CD8-positive, alpha-beta memory T cell (primary cell): Measurements from ENCODE around the gene DNAH10. TPM values are rescaled to one million over a fixed set of nuclear protein-coding genes. Genes with fewer than 3 reads are reported as not detected.
"Not testable (repeated sequence)": the region's sequence is repeated elsewhere in the genome, so short reads cannot be mapped to it uniquely, and the experiment has no call there.

ENCODE experiments used
- CTCF ChIA-PET: fragments of 350-600 bp; sonication (Branson Sonifier 250); formaldehyde crosslinking; loops from one replicate; lab custom pipeline; 2021; ENCODE audit warnings: antibody characterized with exemption; lab: Charles Lee
- POLR2A ChIA-PET: fragments of 350-600 bp; sonication (Branson Sonifier 250); formaldehyde crosslinking; loops from one replicate; lab custom pipeline; 2021; ENCODE audit warnings: antibody characterized with exemption; lab: Charles Lee
- DNase-seq, 5 donors: peaks; one replicate each; pipeline versions ENCODE4 v3.0.0 to v3.0.0-alpha.2; 2020 to 2022; ENCODE audit warnings: mixed read lengths in 1 of 5
- H3K27ac ChIP-seq: one replicate; pipeline ENCODE4 v1.7.0; 2013; ENCODE audit warnings: low read depth, mild to moderate bottlenecking, low read length, moderate library complexity
- H3K27me3 ChIP-seq: 2 replicates; pipeline ENCODE4 v1.7.0; 2013; ENCODE audit warnings: low read length, mild to moderate bottlenecking; ENCODE audit not compliant: insufficient read depth, poor library complexity, severe bottlenecking
- H3K36me3 ChIP-seq: 2 replicates; pipeline ENCODE4 v1.7.0; 2013; ENCODE audit warnings: mild to moderate bottlenecking, low read length, moderate library complexity; ENCODE audit not compliant: insufficient read depth
- H3K4me1 ChIP-seq: 2 replicates; pipeline ENCODE4 v1.7.0; 2013; ENCODE audit warnings: mild to moderate bottlenecking, low read length, moderate library complexity; ENCODE audit not compliant: insufficient read depth
- H3K4me3 ChIP-seq: 2 replicates; pipeline ENCODE4 v1.7.0; 2013; ENCODE audit warnings: mild to moderate bottlenecking, low read length
- H3K9me3 ChIP-seq: 2 replicates; pipeline ENCODE4 v1.7.0; 2013; ENCODE audit warnings: mild to moderate bottlenecking, low read length
- H3K27ac Mint-ChIP-seq, 8 donors: one replicate each; pipeline ENCODE4 v1.8.0; 2020 to 2021; ENCODE audit warnings: mixed read lengths in 8 of 8, mild to moderate bottlenecking in 6 of 8, inconsistent platforms in 3 of 8, moderate library complexity in 3 of 8
- H3K27me3 Mint-ChIP-seq, 2 donors: one replicate each; pipeline ENCODE4 v1.8.0; 2020 to 2021; ENCODE audit warnings: mixed read lengths in 2 of 2, mild to moderate bottlenecking in 1 of 2, moderate library complexity in 1 of 2
- H3K36me3 Mint-ChIP-seq, 3 donors: one replicate each; pipeline ENCODE4 v1.8.0; 2020 to 2021; ENCODE audit warnings: mixed read lengths in 3 of 3, inconsistent platforms in 1 of 3, mild to moderate bottlenecking in 1 of 3
- H3K4me1 Mint-ChIP-seq, 3 donors: one replicate each; pipeline ENCODE4 v1.8.0; 2020 to 2021; ENCODE audit warnings: mixed read lengths in 3 of 3, inconsistent platforms in 1 of 3, mild to moderate bottlenecking in 1 of 3
- H3K4me3 Mint-ChIP-seq, 7 donors: one replicate each; pipeline ENCODE4 v1.8.0; 2020 to 2021; ENCODE audit warnings: mixed read lengths in 7 of 7, mild to moderate bottlenecking in 6 of 7, moderate library complexity in 4 of 7, inconsistent platforms in 2 of 7
- H3K9me3 Mint-ChIP-seq, 5 donors: one replicate each; pipeline ENCODE4 v1.8.0; 2020 to 2022; ENCODE audit warnings: mixed read lengths in 5 of 5, mild to moderate bottlenecking in 3 of 5, moderate library complexity in 2 of 5, inconsistent platforms in 1 of 5
- polyA plus RNA-seq: library from polyadenylated mRNA; unstranded; fragments of 300-500 nt; fragmentation: Illumina TruSeq; gene quantifications from one replicate; pipeline ENCODE4 v1.2.3, GENCODE V29; 2021
- total RNA-seq, 2 experiments: library from RNA; stranded (reverse); gene quantifications; one replicate each; pipeline ENCODE4 v1.2.3, GENCODE V29; 2021

Gene DNAH10
- total and polyA plus RNA-seq, 3 experiments from 2014 or later = 0.09 to 0.13 TPM; not detected in 1

GRCh38 chr12:123908884-123909725 lies 147.0 kb downstream of the DNAH10 start:
- ChIA-PET CTCF (interaction anchor here (2.0 kb wide), 1 partner anchor 75 kb away, joined by 12 read pairs; no protein-coding TSS in a partner anchor), POLR2A (no interaction called here)
- H3K36me3 ChIP-seq = no peaks in the 10 kb centered on the region
- Mint-ChIP-seq H3K36me3 (no peaks in the 10 kb centered on the region), H3K27me3 (peaks cover 3 to 10% of the 10 kb centered on the region in 2 donors), H3K4me1 (peaks cover 11 to 20% (median 13%) of the 10 kb centered on the region in 3 donors), H3K4me3 (peak overlapping the region in 1 of 7 donors; percentile 37), H3K27ac (peak overlapping the region in 2 of 8 donors; percentile 3 to 78), H3K9me3 (no peaks in the 10 kb centered on the region)
- H3K27me3 ChIP-seq = no peaks in the 10 kb centered on the region
- H3K4me3 ChIP-seq = no peak overlapping the region
- no peak overlapping the region for H3K27ac ChIP-seq
- H3K4me1 ChIP-seq = no peaks in the 10 kb centered on the region
- DNase-seq = no peak
- H3K9me3 ChIP-seq = no peaks in the 10 kb centered on the region

GRCh38 chr12:123910057-123910456 lies 148.0 kb downstream of the DNAH10 start:
- H3K4me1 Mint-ChIP-seq = peaks cover 11 to 20% (median 13%) of the 10 kb centered on the region in 3 donors
- peak overlapping the region in 4 of 8 donors; percentile 34 to 92 (median 56) for H3K27ac Mint-ChIP-seq
- no peaks in the 10 kb centered on the region for H3K36me3 ChIP-seq
- ChIA-PET CTCF (interaction anchor here (0.7 to 2.0 kb wide), 2 partner anchors 74 to 77 kb away, joined by 3 to 12 read pairs; no protein-coding TSS in a partner anchor), POLR2A (no interaction called here)
- H3K36me3 Mint-ChIP-seq = no peaks in the 10 kb centered on the region
- peaks cover 3% of the 10 kb centered on the region in 2 donors for H3K27me3 Mint-ChIP-seq
- H3K27ac ChIP-seq = no peak overlapping the region
- H3K27me3 ChIP-seq = no peaks in the 10 kb centered on the region
- H3K9me3 ChIP-seq = no peaks in the 10 kb centered on the region
- no peaks in the 10 kb centered on the region for H3K9me3 Mint-ChIP-seq
- DNase-seq = no peak
- no peak overlapping the region for H3K4me3 ChIP-seq
- no peak overlapping the region for H3K4me3 Mint-ChIP-seq
- no peaks in the 10 kb centered on the region for H3K4me1 ChIP-seq

GRCh38 chr12:123910761-123911193 lies 148.7 kb downstream of the DNAH10 start:
- CTCF ChIA-PET = interaction anchor here (0.7 to 2.0 kb wide), 2 partner anchors 73 to 76 kb away, joined by 3 to 12 read pairs; no protein-coding TSS in a partner anchor
- POLR2A ChIA-PET = interaction anchor here (0.6 kb wide), 1 partner anchor 975 kb away, joined by 3 read pairs; no protein-coding TSS in a partner anchor
- no peak overlapping the region for H3K27ac ChIP-seq
- H3K9me3 ChIP-seq = no peaks in the 10 kb centered on the region
- Mint-ChIP-seq H3K4me3 (no peak overlapping the region), H3K27ac (peak overlapping the region in 7 of 8 donors; percentile 14 to 92 (median 44)), H3K36me3 (no peaks in the 10 kb centered on the region), H3K4me1 (peaks cover 5 to 15% (median 10%) of the 10 kb centered on the region in 3 donors), H3K9me3 (no peaks in the 10 kb centered on the region), H3K27me3 (peaks cover 1 to 6% of the 10 kb centered on the region in 2 donors)
- no peaks in the 10 kb centered on the region for H3K4me1 ChIP-seq
- H3K36me3 ChIP-seq = no peaks in the 10 kb centered on the region
- no peak overlapping the region for H3K4me3 ChIP-seq
- no peak for DNase-seq
- H3K27me3 ChIP-seq = no peaks in the 10 kb centered on the region

GRCh38 chr12:123911672-123912409 lies 149.7 kb downstream of the DNAH10 start:
- peaks cover 12 to 18% (median 14%) of the 10 kb centered on the region in 3 donors for H3K4me1 Mint-ChIP-seq
- POLR2A ChIA-PET, H3K36me3 ChIP-seq, H3K4me3 Mint-ChIP-seq, DNase-seq, H3K36me3 Mint-ChIP-seq, CTCF ChIA-PET, H3K4me1 ChIP-seq, H3K9me3 Mint-ChIP-seq, H3K27me3 Mint-ChIP-seq, H3K9me3 ChIP-seq, H3K4me3 ChIP-seq, H3K27ac Mint-ChIP-seq, H3K27ac ChIP-seq, H3K27me3 ChIP-seq: not testable (repeated sequence)

- Histone ChIP-seq H3K4me3 (no peak overlapping the region), H3K27me3 (no peaks in the 10 kb centered on the region), H3K27ac (no peak overlapping the region), H3K4me1 (no peaks in the 10 kb centered on the region), H3K9me3 (no peaks in the 10 kb centered on the region), H3K36me3 (no peaks in the 10 kb centered on the region)
- Mint-ChIP-seq H3K9me3 (no peaks in the 10 kb centered on the region), H3K27ac (peak overlapping the region in 3 of 8 donors; percentile 25 to 72 (median 52)), H3K4me1 (peaks cover 14 to 21% (median 17%) of the 10 kb centered on the region in 3 donors), H3K36me3 (no peaks in the 10 kb centered on the region), H3K27me3 (peaks cover 1 to 6% of the 10 kb centered on the region in 2 donors), H3K4me3 (no peak overlapping the region)
- no peak for DNase-seq
- ChIA-PET CTCF (interaction anchor here (3.6 kb wide), 1 partner anchor 8 kb away, joined by 12 read pairs; no protein-coding TSS in a partner anchor), POLR2A (no interaction called here)
Measured at GRCh38 chr12:123912415-123913380, 150.6 kb downstream of the DNAH10 start.

GRCh38 chr12:123914726-123915333 lies 152.7 kb downstream of the DNAH10 start:
- Histone ChIP-seq H3K4me1 (no peaks in the 10 kb centered on the region), H3K4me3 (no peak overlapping the region), H3K27me3 (no peaks in the 10 kb centered on the region), H3K9me3 (no peaks in the 10 kb centered on the region), H3K27ac (no peak overlapping the region), H3K36me3 (no peaks in the 10 kb centered on the region)
- Mint-ChIP-seq H3K4me1 (peaks cover 14 to 21% (median 17%) of the 10 kb centered on the region in 3 donors), H3K36me3 (no peaks in the 10 kb centered on the region), H3K27ac (peak overlapping the region in 1 of 8 donors; percentile 24), H3K27me3 (peaks cover 5 to 16% of the 10 kb centered on the region in 2 donors), H3K9me3 (no peaks in the 10 kb centered on the region), H3K4me3 (no peak overlapping the region)
- CTCF ChIA-PET = interaction anchor here (3.6 kb wide), 1 partner anchor 10 kb away, joined by 12 read pairs; no protein-coding TSS in a partner anchor
- POLR2A ChIA-PET = interaction anchor here (0.6 kb wide), 1 partner anchor 57 kb away, joined by 3 read pairs; the partner anchor contains the start of gene CCDC92
- no peak for DNase-seq

GRCh38 chr12:123916729-123917128 lies 154.6 kb downstream of the DNAH10 start:
- Mint-ChIP-seq H3K27ac (peak overlapping the region in 4 of 8 donors; percentile 12 to 66 (median 45)), H3K36me3 (no peaks in the 10 kb centered on the region), H3K27me3 (peaks cover 5 to 20% of the 10 kb centered on the region in 2 donors), H3K4me1 (peaks cover 9 to 10% (median 9%) of the 10 kb centered on the region in 3 donors), H3K9me3 (no peaks in the 10 kb centered on the region), H3K4me3 (no peak overlapping the region)
- H3K4me3 ChIP-seq = no peak overlapping the region
- H3K36me3 ChIP-seq = no peaks in the 10 kb centered on the region
- H3K9me3 ChIP-seq = no peaks in the 10 kb centered on the region
- no peak overlapping the region for H3K27ac ChIP-seq
- H3K27me3 ChIP-seq = no peaks in the 10 kb centered on the region
- H3K4me1 ChIP-seq = peaks cover 5% of the 10 kb centered on the region
- peak in 2 of 5 donors; percentile 16 to 76 for DNase-seq
- CTCF ChIA-PET = interaction anchor here (3.6 kb wide), 1 partner anchor 12 kb away, joined by 12 read pairs; no protein-coding TSS in a partner anchor
- POLR2A ChIA-PET = no interaction called here
